ENCODE results near the gene MMP24OS. TPM values are rescaled to one million over a fixed set of nuclear protein-coding genes. Genes with fewer than 3 reads are reported as not detected.

Gene MMP24OS
- total RNA-seq, 2 experiments from 2014 or later: 27.2 to 27.4 TPM

GRCh38 chr20:35279040-35279439 lies 1.1 kb upstream of the MMP24OS start:
- Mint-ChIP-seq H3K36me3 (peaks cover 47% of the 10 kb centered on the region), H3K27ac (peak overlapping the region; percentile 84), H3K9me3 (no peaks in the 10 kb centered on the region), H3K4me3 (no peak overlapping the region), H3K4me1 (peaks cover 24% of the 10 kb centered on the region), H3K27me3 (no peaks in the 10 kb centered on the region)
- DNase-seq: no peak

GRCh38 chr20:35277127-35277526 lies 795 bp downstream of the MMP24OS start:
- peaks cover 35% of the 10 kb centered on the region for H3K36me3 Mint-ChIP-seq
- H3K4me3 Mint-ChIP-seq: peak overlapping the region; percentile 96
- DNase-seq: no peak
- peaks cover 21% of the 10 kb centered on the region for H3K4me1 Mint-ChIP-seq
- H3K9me3 Mint-ChIP-seq: no peaks in the 10 kb centered on the region
- no peaks in the 10 kb centered on the region for H3K27me3 Mint-ChIP-seq
- H3K27ac Mint-ChIP-seq: peak overlapping the region; percentile 94

GRCh38 chr20:35276408-35276807 lies 1.5 kb downstream of the MMP24OS start:
- H3K4me1 Mint-ChIP-seq: peaks cover 20% of the 10 kb centered on the region
- H3K4me3 Mint-ChIP-seq: peak overlapping the region; percentile 96
- H3K27ac Mint-ChIP-seq: peak overlapping the region; percentile 94
- no peaks in the 10 kb centered on the region for H3K9me3 Mint-ChIP-seq
- no peak for DNase-seq
- peaks cover 29% of the 10 kb centered on the region for H3K36me3 Mint-ChIP-seq
- H3K27me3 Mint-ChIP-seq: no peaks in the 10 kb centered on the region

GRCh38 chr20:35275741-35276251 lies 2.1 kb downstream of the MMP24OS start:
- Mint-ChIP-seq H3K36me3 (peaks cover 28% of the 10 kb centered on the region), H3K4me1 (peaks cover 20% of the 10 kb centered on the region), H3K9me3 (no peaks in the 10 kb centered on the region), H3K27ac (peak overlapping the region; percentile 94), H3K27me3 (no peaks in the 10 kb centered on the region), H3K4me3 (peak overlapping the region; percentile 96)
- DNase-seq: no peak

- H3K4me3 Mint-ChIP-seq: no peak overlapping the region
- H3K9me3 Mint-ChIP-seq: no peaks in the 10 kb centered on the region
- DNase-seq: no peak
- H3K4me1 Mint-ChIP-seq: peaks cover 15% of the 10 kb centered on the region
- H3K27ac Mint-ChIP-seq: no peak overlapping the region
- H3K27me3 Mint-ChIP-seq: no peaks in the 10 kb centered on the region
- H3K36me3 Mint-ChIP-seq: peaks cover 22% of the 10 kb centered on the region
Measured at GRCh38 chr20:35274172-35275092, 3.5 kb downstream of the MMP24OS start.

GRCh38 chr20:35273449-35274171 lies 4.3 kb downstream of the MMP24OS start:
- DNase-seq: no peak
- Mint-ChIP-seq H3K27ac (no peak overlapping the region), H3K9me3 (no peaks in the 10 kb centered on the region), H3K4me1 (peaks cover 12% of the 10 kb centered on the region), H3K36me3 (peaks cover 21% of the 10 kb centered on the region), H3K27me3 (no peaks in the 10 kb centered on the region), H3K4me3 (no peak overlapping the region)

GRCh38 chr20:35271904-35272303 lies 6.0 kb downstream of the MMP24OS start:
- H3K4me1 Mint-ChIP-seq: peaks cover 6% of the 10 kb centered on the region
- no peak overlapping the region for H3K4me3 Mint-ChIP-seq
- H3K27ac Mint-ChIP-seq: no peak overlapping the region
- no peaks in the 10 kb centered on the region for H3K9me3 Mint-ChIP-seq
- no peaks in the 10 kb centered on the region for H3K27me3 Mint-ChIP-seq
- DNase-seq: no peak
- H3K36me3 Mint-ChIP-seq: peaks cover 8% of the 10 kb centered on the region

GRCh38 chr20:35271073-35271882 lies 6.6 kb downstream of the MMP24OS start:
- Mint-ChIP-seq H3K27ac (no peak overlapping the region), H3K36me3 (peaks cover 6% of the 10 kb centered on the region), H3K9me3 (no peaks in the 10 kb centered on the region), H3K4me3 (no peak overlapping the region), H3K27me3 (no peaks in the 10 kb centered on the region), H3K4me1 (peaks cover 6% of the 10 kb centered on the region)
- DNase-seq: no peak

- Mint-ChIP-seq H3K36me3 (peaks cover 3% of the 10 kb centered on the region), H3K4me3 (no peak overlapping the region), H3K27ac (no peak overlapping the region), H3K4me1 (peaks cover 5% of the 10 kb centered on the region), H3K27me3 (no peaks in the 10 kb centered on the region), H3K9me3 (no peaks in the 10 kb centered on the region)
- DNase-seq: no peak
Measured at GRCh38 chr20:35270021-35270902, 7.7 kb downstream of the MMP24OS start.

- peaks cover 3% of the 10 kb centered on the region for H3K36me3 Mint-ChIP-seq
- H3K4me1 Mint-ChIP-seq: peaks cover 7% of the 10 kb centered on the region
- DNase-seq: peak; percentile 55
- no peak overlapping the region for H3K27ac Mint-ChIP-seq
- no peaks in the 10 kb centered on the region for H3K27me3 Mint-ChIP-seq
- H3K4me3 Mint-ChIP-seq: no peak overlapping the region
- no peaks in the 10 kb centered on the region for H3K9me3 Mint-ChIP-seq
Measured at GRCh38 chr20:35269055-35269781, 8.7 kb downstream of the MMP24OS start.

GRCh38 chr20:35267092-35267491 lies 10.8 kb downstream of the MMP24OS start:
- no peak overlapping the region for H3K27ac Mint-ChIP-seq
- DNase-seq: no peak
- no peaks in the 10 kb centered on the region for H3K27me3 Mint-ChIP-seq
- H3K9me3 Mint-ChIP-seq: no peaks in the 10 kb centered on the region
- H3K36me3 Mint-ChIP-seq: peaks cover 3% of the 10 kb centered on the region
- no peak overlapping the region for H3K4me3 Mint-ChIP-seq
- peaks cover 3% of the 10 kb centered on the region for H3K4me1 Mint-ChIP-seq

- DNase-seq: no peak
- H3K27ac Mint-ChIP-seq: no peak overlapping the region
- no peaks in the 10 kb centered on the region for H3K9me3 Mint-ChIP-seq
- H3K4me3 Mint-ChIP-seq: no peak overlapping the region
- H3K27me3 Mint-ChIP-seq: no peaks in the 10 kb centered on the region
- H3K4me1 Mint-ChIP-seq: peaks cover 3% of the 10 kb centered on the region
- H3K36me3 Mint-ChIP-seq: peaks cover 3% of the 10 kb centered on the region
Measured at GRCh38 chr20:35264755-35265154, 13.2 kb downstream of the MMP24OS start.

- Mint-ChIP-seq H3K4me1 (peaks cover 3% of the 10 kb centered on the region), H3K4me3 (no peak overlapping the region), H3K27ac (no peak overlapping the region), H3K27me3 (no peaks in the 10 kb centered on the region), H3K9me3 (no peaks in the 10 kb centered on the region), H3K36me3 (no peaks in the 10 kb centered on the region)
- DNase-seq: no peak
Measured at GRCh38 chr20:35263532-35264341, 14.2 kb downstream of the MMP24OS start.
